Esophagus squamous epithelium (tissue), 5 donors: ENCODE measurements around the gene PPL. TPM values are rescaled to one million over a fixed set of nuclear protein-coding genes. Genes with fewer than 3 reads are reported as not detected.

Experiments used
- DNase-seq: peaks from one replicate; lab custom pipeline; 2025; lab: John Stamatoyannopoulos, UW
- H3K27ac ChIP-seq, 4 donors: fragments of 200-600 bp; sonication (generic); one replicate each; pipeline ENCODE4 v1.5.1; 2016 to 2019; ENCODE audit warnings: mild to moderate bottlenecking in 1 of 4
- H3K27me3 ChIP-seq, 4 donors: fragments of 200-600 bp; sonication (generic); 1 replicate in 3 of 4; 2 replicates in 1 of 4; pipeline versions ENCODE4 v1.5.1 to v1.6.0; 2017 to 2021; ENCODE audit warnings: antibody characterized with exemption in 1 of 4
- H3K36me3 ChIP-seq, 3 donors: fragments of 200-600 bp; sonication (generic); one replicate each; pipeline ENCODE4 v1.5.1; 2016 to 2019
- H3K4me1 ChIP-seq, 3 donors: fragments of 200-600 bp; sonication (generic); one replicate each; pipeline ENCODE4 v1.5.1; 2017 to 2019
- H3K4me3 ChIP-seq, 4 donors: fragments of 200-600 bp; sonication (generic); 1 replicate in 3 of 4; 2 replicates in 1 of 4; pipeline ENCODE4 v1.5.1; 2016 to 2019; ENCODE audit warnings: mild to moderate bottlenecking in 2 of 4, moderate library complexity in 1 of 4
- H3K9me3 ChIP-seq, 3 donors: fragments of 200-600 bp; sonication (generic); one replicate each; pipeline ENCODE4 v1.5.1; 2016 to 2019
- CTCF ChIP-seq, 6 experiments: fragments of 450-650 bp in 4 of 6; fragments of 200-600 bp in 2 of 6; sonication (generic) in 2 of 6; IDR thresholded peaks; one replicate each; pipeline ENCODE4 v1.5.1; 2016 to 2019; ENCODE audit warnings: antibody characterized with exemption in 6 of 6, mild to moderate bottlenecking in 4 of 6, moderate library complexity in 4 of 6
- POLR2A ChIP-seq, 4 donors: fragments of 450-650 bp; IDR thresholded peaks; one replicate each; pipeline ENCODE4 v1.6.1; 2017; ENCODE audit warnings: antibody characterized with exemption in 4 of 4, mild to moderate bottlenecking in 4 of 4, moderate library complexity in 3 of 4
- WGBS, 2 donors: methylation state at CpG; one replicate each; pipeline ENCODE4 v1.1.5; 2018; 5-methylcytosine and 5-hydroxymethylcytosine counted together
- intact Hi-C: fragments of 100-400 bp; cut with DNase I; formaldehyde crosslinking; loops from one replicate; pipeline ENCODE4 v1.15.0; 2022
- total RNA-seq, 4 donors: library from RNA; depleted of rRNA; stranded (reverse); fragments of >200 nt; gene quantifications; one replicate each; pipeline ENCODE4 v1.1.0, GENCODE V29; 2016
- donor health status: DM: yes; HTN: yes; CAD: no.

The PPL gene
- total RNA-seq, 4 donors from 2014 or later, result 504 to 1,677 (median 860) TPM

DNA sequence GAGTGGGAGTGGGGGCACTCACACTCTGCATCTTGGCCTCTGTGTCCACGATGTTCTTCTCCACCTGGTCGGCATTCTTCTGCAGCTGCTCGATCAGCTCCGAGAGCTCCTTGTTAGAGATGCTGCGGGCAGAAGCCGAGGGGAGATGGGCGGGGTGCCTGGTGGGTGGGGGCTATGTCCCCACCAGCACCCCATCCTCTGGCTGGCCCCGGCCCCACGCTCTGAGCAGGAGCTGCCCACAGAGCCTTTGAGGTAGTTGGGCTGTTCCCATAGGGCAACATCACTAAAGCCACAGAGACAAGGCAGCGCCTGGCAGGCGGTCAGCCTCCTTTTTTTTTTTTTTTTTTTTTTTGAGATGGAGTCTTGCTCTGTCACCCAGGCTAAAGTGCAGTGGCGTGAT, 26.1 kb downstream of the PPL start:
- H3K36me3 ChIP-seq, result peaks cover 5 to 99% (median 8%) of the 10 kb centered on the region in 3 donors
- H3K27ac ChIP-seq, result no peak overlapping the region
- WGBS, 2 donors, result 63 to 93% methylated on average over 3 to 9 of the region's 12 CpGs
- H3K27me3 ChIP-seq, result no peaks in the 10 kb centered on the region
- intact Hi-C loops, result no loop called here
- no peak for DNase-seq
- no peak overlapping the region for H3K4me3 ChIP-seq
- TF ChIP-seq CTCF (IDR thresholded peaks at IDR 0.05), result no peak
- TF ChIP-seq POLR2A (IDR thresholded peaks at IDR 0.05), result no peak
- H3K9me3 ChIP-seq, result no peaks in the 10 kb centered on the region
- peaks cover 0 to 50% (median 0%) of the 10 kb centered on the region in 3 donors for H3K4me1 ChIP-seq

GRCh38 chr16:4909825-4910224, 27.1 kb downstream of the PPL start:
- Histone ChIP-seq H3K9me3 (no peaks in the 10 kb centered on the region), H3K4me3 (no peak overlapping the region), H3K36me3 (peaks cover 5 to 100% (median 12%) of the 10 kb centered on the region in 3 donors), H3K27me3 (no peaks in the 10 kb centered on the region), H3K4me1 (peaks cover 0 to 40% (median 0%) of the 10 kb centered on the region in 3 donors), H3K27ac (no peak overlapping the region)
- intact Hi-C loops, result no loop called here
- TF ChIP-seq POLR2A (IDR thresholded peaks at IDR 0.05) (no peak), CTCF (IDR thresholded peaks at IDR 0.05) (peak in 1 of 6 experiments; percentile 16)
- no peak for DNase-seq
- WGBS, 2 donors, result 62 to 67% methylated on average over 7 of the region's 7 CpGs

DNA sequence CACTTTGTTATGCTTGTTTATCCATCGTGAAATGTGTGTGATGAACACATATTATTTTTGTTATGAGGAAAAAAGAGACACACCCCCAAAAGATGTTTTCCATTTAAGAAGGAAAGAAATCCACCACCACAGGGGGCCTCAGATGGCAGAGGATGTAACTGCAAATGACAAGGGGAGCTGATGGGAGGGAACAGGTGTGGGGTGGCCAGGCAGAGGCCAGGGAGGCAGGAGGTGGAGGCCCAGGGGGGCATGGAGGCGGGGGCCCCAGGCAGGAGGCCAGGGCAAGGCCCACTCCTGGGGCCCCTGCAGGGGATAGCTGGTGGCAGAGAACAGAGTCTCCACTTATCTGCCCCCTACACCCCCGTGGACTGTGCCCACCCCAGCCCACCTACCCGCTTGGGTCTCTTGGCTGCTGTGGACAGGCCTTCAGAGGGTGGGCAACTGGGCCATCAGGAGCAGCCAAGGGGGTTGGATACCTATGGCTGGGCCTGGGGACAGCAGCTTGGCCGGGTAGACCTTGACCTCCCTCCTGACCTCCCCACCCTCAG, 28.0 kb downstream of the PPL start:
- Histone ChIP-seq H3K27me3 (no peaks in the 10 kb centered on the region), H3K36me3 (peaks cover 6 to 100% (median 13%) of the 10 kb centered on the region in 3 donors), H3K4me3 (no peak overlapping the region), H3K27ac (no peak overlapping the region), H3K9me3 (no peaks in the 10 kb centered on the region), H3K4me1 (peaks cover 0 to 32% (median 0%) of the 10 kb centered on the region in 3 donors)
- DNase-seq, result no peak
- intact Hi-C loops, result no loop called here
- WGBS, 2 donors, result 77 to 87% methylated on average over 5 of the region's 5 CpGs
- TF ChIP-seq CTCF (IDR thresholded peaks at IDR 0.05), result no peak
- no peak for TF ChIP-seq POLR2A (IDR thresholded peaks at IDR 0.05)

DNA sequence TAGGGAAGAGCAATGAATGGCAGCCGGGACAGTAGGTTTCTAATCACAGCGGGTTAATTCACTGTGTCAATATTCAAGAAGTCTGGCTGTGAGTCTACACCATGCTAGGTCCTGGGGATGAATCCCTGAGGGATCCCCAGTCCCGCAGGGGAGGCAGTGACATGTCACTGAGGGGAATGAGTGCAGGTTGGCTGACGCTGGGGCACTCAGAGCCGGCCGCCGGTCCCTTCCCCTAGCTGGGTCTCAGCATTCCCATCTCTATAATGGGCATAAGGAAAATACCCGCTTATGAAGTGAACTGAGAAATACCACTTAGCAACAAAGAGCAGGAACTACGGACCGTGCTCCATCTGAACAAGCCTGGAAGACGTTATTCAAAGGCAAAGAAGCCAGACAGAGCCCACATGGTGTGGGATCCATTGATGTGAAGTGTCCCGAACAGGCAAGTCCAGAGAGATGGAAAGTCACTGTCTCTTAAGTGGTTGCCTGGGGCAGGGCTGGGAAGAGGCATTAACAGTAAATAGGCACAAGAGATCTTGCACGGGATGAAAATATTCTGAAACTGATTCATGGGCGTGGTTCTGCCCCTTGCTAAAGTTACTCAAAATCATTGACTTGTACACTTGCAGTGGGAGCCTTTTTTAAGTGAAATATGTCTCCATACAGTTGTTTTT, 31.9 kb downstream of the PPL start:
- Histone ChIP-seq H3K4me3 (no peak overlapping the region), H3K9me3 (no peaks in the 10 kb centered on the region), H3K27me3 (no peaks in the 10 kb centered on the region), H3K36me3 (peaks cover 14 to 100% (median 15%) of the 10 kb centered on the region in 3 donors), H3K4me1 (peaks cover 0 to 2% (median 0%) of the 10 kb centered on the region in 3 donors), H3K27ac (no peak overlapping the region)
- WGBS, 2 donors, result 85 to 88% methylated on average over 14 of the region's 14 CpGs
- DNase-seq, result no peak
- intact Hi-C loops, result no loop called here
- TF ChIP-seq POLR2A (IDR thresholded peaks at IDR 0.05) (no peak), CTCF (IDR thresholded peaks at IDR 0.05) (no peak)
